Measurements from ENCODE around the gene KLF6.
A peak's percentile ranks its signal among the peaks of the same experiment; 100 is the strongest.

The KLF6 gene

DNA sequence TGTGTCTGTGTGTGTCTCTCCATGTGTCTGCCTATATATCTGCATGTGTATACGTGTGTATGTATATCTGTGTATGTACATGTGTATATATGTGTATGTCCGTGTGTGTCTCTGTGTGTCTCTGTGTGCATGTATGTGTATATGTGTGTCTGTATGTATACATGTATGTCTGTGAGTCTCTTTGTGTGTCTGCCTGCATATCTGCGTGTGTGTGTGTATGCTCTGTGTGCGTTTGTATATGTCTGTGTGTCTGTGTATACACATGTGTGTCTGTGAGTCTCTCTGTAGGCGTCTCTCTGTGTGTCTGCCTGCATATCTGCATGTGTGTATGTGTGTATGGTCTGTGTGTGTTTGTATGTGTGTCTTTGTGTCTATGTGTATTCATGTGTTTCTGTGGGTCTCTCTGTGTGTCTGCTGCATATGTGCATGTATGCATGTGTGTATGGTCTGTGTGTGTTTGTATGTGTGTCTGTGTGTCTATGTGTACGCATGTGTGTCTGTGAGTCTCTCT lies 23.7 kb upstream of the KLF6 start:
- DNase-seq: no peak

DNA sequence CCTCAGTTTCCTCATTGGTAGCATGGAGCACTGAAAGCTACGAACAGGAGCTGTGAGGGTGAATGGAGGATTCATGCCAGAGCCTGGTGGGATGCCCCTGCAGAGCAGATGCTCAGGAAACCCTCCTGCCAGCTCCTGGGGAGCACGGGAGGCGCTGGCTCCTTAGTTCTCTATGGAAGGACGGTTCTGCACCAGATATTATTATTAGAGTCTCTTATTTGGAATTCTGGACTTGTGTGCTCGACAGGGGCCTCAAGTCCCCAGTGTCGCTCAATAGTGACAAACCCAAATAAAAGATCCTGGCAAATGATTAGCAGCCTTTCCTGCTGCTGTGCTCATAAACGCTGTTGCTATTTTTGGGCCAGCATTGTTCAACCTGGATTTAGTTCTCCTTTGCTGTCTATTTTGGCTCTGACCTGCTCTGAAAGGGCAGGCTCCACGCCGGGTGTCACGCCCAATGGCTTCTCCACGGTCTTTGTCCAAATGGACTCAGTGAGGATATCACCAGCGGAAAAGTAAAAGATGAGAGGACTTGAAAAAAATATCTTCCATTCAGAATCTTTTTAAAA lies 23.0 kb upstream of the KLF6 start:
- no peak for DNase-seq

DNA sequence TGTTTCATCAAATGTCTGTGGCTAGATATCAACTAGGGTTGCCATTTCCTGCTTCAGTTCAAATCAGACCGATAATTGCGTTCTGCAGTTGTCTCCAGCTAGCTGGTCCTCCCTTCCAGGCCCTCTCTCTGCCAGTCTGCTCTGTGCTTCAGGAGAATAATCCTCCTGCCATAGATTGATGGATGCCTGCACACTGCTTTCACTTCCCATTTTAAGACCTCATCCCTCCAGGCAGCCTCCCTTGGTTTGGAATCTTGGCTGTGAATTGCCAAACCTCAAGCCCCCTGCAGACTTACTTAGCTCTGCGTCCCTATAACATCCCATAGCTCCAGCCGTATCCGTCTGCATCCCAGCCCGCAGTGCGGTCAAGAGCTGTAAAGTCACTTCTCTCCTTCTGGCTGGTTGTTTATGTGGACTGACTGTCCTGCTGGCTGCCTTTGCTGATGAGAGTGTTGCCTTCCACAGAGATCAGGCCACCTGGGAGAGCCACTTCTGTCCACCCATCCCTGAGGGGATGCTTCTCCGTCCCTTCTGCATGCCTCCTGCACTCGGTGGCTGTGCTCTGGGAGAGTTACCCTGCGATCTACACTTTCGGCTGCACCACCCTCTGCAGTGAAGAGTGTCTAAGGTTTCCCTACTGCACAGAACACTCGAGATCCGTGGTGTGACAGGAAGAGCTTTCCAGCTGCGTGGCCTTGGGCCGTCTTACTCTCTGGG lies 22.4 kb upstream of the KLF6 start:
- DNase-seq: no peak

DNA sequence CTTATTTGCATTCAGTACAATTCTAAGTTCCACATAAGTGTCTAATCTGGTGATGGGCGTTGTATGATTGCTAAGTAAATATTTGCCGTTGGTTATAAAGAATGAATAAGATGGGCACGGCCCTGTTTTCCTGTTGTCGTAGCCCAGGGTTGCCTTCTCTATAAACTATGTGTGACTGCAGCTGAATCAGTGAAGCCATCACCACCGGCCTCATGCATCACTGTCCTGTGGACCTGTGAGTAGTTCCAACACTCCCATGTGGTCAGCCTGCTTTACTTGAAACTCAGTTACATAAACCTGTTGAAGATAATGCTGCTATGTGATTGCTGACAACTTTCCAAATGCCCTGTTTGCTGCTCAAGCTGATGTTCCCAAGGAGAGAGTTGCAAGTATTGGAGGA lies 21.6 kb upstream of the KLF6 start:
- DNase-seq: no peak

DNA sequence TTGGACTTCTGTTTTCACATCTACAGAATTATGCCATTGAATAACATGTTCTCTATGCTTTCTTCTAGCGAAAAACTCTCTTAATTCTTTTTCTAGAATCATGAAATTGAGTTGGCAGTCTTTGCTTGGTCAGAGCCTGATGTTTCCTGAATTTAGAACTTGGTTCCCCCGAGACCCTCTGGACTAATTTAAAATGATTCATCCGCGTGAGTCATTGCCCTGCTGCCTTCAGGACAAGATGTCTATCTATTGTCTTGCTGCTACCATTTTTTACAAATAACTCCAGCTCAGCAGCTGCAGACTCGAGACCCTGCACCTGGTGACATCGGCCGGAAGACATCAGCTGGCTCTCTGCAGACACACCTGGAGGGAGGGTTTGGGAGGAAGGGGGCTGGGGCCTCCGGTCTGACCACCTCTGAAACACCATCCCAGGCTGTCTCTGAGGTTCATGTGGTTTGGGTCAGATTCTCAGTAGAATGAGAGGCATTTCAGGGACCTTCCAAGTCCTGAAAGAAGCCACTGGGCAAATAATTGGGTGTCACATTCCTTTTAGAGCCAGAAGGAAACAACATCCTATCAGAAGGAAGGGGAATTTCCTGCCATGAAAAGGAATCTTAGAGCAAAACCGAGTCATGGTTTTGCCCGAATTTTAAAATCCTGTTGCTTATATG lies 20.9 kb upstream of the KLF6 start:
- DNase-seq: peak; percentile 45

DNA sequence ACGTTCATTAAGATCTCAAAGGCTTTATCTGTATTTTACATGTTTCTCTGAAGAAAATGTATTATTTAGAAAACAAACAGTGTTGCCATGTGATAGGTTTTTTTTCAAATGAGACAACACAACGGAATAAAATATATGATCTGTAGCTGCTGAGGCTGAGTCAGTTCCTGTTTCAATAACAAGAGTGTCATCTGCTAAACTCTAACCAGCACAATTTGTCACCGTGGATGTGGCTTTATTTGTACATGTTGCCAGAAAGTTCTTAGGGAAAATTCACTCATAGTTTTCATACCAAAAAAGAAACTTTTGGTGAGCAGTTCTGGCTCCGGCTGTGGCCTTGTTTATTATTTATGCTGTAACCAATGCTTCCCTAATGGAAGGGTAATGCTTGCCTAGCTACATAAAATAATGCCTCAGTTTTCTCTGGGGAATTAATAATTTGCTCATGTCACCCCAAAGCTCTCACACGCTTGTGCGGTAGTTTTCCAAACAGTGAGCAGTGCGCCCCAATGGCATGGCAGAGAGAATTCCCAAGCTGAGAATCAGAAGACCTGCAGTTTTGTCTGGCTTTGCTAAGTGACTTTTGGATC lies 20.3 kb upstream of the KLF6 start:
- DNase-seq: no peak

DNA sequence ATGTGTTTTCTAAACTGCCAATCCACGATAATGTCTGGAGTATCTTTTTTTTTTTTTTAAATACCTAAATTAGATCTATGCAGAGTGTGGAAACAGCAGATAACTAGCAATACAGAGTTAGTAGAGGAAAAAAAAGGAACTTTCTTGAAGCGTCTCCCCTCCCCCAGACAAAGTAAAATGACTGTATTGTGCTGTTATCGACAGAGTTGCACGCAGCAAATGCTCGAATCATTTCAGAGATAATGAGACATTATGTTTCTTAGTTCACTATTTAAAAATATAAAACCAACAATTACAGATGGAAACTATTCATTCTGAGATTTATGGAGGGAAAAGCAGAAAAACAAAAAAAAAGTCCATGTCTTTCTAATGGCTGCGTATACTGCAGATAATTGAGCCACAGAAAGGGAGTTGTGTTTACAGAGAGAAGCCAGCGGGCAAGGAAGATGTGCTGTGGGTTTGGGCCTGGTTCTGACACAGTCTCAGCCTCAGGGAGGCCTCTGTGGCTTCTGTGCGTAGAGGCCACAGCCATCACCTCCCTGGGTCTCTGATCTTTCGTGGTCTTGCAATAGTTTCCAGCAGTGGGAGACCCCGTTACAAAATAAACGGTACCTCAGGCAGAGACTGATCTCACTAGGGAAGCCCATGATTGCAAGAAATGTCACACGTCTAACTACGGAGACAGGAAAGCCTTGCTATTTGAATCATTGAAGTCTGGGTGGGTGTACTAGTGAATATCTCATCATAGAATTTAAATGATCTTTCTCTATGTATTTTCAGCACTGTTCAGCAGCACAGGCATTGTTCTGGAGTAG lies 19.1 kb upstream of the KLF6 start:
- DNase-seq: peak; percentile 48

DNA sequence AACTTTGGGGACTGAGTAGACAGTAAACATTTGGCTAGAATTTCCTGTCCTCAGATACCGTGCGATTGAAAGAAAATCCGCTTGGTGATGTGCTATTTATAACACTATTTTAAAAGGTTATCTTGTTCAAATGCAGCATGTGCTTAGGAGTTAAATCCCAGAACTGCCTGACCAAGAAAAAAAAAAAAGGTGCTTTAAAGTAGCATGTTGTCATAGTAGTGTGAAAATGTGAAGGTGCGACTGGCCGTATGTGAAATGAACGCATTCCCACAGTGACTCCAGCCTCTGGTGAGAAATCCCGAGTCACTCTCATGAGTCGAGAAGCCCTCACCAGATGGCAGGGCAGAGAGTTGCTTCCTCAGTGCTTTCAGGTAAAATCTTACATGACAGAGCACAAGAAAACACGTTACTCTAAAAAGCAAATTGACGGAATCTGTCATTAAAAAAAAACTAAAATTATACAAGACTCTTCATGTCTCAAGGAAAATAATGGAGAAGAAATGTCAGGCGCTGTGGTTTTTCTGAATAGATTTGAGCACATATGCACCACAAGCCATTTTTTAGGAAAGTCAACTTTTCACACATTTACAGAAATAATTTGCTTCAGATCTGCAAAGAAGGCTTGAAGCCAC lies 18.4 kb upstream of the KLF6 start:
- no peak for DNase-seq

DNA sequence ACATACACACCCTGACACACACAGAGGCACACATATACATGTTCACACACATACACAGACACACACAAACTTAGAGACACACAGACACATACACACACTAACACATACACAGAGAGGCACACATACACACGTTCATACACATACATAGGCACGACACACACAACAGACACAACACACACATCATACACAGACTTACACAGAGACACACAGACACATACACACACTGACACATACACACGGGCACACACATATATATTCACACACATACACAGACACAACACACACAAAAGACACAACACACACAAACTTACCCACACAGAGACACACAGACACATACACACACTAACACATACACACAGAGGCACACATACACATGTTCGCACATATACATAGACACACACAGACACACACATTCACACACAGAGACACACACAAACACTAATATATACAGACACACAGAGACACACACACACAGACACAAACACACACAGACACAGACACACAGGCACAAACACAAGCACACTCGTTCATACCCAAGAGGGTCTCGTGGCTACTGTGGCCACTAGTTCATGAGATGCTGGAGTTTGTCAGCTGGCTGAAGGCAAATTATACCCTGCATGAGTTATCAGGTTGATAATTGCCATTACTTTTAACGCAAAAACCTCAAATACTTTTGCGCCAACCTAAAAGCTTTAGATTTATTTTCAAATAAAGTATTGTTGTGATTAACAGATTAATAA lies 17.7 kb upstream of the KLF6 start:
- DNase-seq: no peak

DNA sequence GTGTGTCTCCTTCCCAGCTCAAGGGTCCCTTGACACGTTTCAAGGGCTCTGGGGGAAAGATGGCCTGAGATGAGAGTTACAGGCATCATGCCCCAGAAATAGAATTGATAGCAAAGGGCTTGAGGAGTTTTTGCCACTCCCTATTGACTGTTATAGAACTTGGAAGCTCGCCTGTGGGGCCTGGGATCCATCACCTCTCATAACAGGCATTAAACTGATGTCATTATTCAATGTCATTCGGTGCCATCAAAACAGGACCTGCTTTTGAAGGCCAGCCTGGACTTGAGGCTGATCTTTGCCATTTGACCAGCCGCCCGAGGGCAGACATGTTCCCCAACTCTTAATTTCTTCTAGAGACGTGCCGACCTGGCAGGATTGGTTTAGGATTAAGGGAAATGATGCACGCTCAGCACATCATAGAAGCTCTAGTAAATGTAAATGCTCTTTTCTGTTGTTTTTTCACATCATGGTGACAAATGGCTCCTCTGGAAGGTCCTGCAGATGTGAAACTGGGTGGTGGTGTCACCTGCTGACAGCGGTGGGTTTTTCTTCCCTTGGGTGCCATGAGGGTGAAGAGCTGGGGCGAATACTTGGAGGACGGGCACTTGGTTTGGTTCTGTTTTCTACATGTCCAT lies 16.7 kb upstream of the KLF6 start:
- DNase-seq: no peak

DNA sequence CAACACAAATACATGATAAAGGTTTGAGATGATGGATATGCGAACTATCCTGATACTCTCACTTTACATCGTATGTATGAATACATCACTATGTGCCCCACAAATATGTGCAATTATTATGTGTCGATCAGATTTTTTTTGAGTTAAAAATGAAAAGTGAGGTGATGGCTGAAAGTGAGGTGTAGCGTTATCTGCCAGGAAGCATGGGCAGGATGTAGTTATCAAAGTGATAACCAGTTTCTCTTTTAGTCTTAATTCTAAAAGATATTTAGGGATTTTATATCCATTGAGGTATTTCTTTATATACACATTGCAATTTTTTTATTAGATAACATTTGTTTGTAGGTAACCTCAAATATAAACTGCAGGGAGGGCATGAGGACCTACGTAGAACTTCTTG lies 15.6 kb upstream of the KLF6 start:
- no peak for DNase-seq

DNA sequence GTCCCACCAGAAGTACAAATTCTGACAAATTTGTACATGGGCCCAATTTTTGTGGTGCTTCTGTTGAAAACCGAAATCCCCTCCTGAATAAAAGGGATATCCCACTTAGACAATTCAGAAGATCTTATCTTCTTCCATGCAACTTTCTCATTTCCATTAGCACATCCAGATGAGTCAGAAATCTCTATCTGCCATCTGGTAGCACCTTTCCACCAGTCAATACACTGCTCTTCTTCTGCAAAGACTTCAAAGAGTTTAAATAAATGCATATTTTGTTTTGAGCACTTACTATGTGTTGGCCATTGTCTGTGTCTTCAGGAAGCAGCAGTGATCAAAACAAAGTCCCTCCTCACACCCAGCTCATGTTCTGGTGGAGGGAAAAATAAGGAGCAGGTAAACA lies 12.7 kb upstream of the KLF6 start:
- DNase-seq: no peak

DNA sequence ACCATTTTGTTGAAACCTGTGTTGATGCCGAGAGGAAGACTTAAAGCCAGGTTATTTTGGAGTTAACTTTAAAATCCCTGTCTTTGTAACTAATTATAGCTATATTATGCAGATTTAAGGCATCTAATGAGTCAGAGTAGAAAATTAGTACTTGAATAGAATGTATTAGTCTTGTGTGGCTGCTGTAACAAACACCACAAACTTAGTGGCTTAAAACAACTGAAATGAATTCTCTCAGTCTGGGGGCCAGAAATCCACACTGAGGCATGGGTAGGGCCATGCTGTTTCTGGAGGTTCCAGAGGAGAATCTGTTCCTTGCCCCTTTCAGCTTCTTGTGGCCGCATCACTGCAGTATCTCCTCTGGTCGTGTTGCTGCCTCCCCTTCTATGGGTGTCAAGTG lies 8.5 kb upstream of the KLF6 start:
- DNase-seq: no peak

DNA sequence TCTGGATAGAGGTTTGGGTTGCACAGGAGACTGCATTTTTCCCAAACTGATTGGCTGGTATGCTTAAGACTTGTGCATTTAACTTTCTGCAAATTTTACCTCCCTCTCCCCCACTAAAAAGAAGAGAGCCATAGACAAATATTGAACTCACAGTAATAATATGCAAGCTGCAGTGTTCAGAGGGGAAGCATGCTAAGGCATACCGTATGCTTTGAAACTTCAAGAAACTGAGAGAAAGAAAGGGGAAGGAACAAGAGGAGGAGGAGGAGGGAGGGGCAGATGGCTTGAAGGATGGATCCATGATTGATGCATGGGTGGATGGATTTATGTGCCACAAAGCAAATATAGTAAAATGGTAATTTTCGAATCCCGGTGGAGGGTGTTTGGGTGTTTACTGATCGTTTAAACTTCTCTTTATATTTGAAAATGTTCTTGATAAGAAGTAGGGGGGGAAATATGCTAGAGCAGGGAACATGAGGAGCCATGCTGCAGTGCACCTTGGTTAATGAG lies 7.8 kb upstream of the KLF6 start:
- DNase-seq: no peak

DNA sequence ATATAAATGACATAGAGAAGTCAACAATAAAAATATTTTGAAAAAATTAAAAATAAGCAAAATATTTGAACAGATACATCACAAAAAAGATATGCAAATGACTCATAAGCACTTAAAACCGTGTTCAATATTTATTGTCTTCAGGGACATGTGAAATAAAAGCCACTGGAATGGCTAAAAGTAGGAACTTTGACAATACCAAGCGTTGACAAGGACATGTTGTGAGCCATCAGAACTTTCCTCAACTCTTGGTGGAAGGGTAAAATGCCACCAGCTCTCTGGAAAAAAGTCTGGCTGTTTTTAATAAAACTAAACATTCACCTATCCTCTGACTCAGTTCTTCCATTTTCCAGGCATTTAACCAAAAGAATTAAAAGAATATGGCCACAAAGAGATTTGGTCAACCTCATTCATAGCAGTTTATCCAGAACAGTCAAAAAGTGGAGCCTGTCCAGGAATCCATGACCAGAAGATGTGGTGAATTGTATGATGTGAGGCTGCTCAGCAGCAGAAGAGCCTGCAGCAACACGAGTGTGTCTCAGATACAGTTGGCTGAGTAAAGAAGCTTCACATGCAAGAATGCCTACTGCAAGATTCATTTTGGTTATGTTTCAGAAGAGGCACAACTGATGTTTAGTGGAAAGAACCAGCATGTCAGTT lies 7.1 kb upstream of the KLF6 start:
- DNase-seq: no peak

DNA sequence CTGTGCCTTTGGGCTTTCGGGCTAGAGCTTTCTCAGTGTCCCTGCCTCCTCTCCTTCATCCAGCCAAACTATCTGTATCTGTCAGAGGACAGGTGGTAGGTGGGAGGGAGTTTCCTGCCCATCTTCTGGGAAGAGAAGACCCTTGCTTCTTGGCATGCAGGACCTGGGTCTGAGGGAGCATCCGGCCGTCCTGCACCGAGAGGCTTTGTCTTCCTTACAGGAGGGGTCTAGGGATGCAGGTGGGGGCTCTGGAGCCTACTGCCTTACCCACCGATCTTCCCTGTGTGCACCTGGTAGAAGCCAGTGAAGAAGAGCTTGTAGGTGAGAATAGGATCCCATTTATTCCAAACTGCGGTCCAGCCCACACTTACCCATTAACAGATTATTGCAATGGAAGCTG lies 5.8 kb upstream of the KLF6 start:
- no peak for DNase-seq

DNA sequence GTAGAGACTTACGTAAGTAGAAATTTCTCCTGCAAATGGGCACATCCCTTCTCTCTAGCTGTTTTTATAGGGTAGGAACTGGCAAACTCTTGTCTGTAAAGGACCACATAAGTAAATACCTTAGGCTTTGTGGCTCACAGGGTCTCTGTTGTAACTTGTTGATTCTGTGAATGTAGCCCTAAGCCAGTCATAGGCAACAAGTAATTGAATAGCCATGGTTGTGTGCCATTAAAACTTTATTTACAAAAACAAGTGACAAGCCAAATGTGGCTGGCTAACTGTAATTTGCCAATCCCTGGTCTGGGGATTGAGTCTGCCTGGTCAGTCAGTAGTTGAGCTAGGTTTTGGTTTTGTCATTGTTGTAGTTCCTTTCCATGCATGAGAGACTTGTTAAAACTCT lies 5.3 kb upstream of the KLF6 start:
- no peak for DNase-seq

DNA sequence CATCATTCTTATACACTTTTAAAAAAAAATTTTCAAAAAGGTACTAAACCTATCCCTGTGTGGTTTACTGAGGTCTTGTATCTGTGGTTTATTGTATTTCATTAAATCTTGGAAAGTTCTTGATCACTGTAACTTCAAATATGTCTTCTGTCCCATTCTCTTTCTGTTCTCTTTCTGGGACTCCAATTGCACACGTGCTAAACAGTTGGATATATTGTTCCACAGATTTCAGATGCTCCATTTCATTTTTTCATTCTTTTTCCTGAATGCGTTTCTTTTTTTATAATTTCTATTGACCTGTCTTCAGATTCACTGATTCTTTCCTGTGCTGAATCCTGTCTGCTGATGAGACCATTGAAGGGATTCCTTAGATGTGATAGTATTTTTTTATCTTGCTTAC lies 4.6 kb upstream of the KLF6 start:
- no peak for DNase-seq

DNA sequence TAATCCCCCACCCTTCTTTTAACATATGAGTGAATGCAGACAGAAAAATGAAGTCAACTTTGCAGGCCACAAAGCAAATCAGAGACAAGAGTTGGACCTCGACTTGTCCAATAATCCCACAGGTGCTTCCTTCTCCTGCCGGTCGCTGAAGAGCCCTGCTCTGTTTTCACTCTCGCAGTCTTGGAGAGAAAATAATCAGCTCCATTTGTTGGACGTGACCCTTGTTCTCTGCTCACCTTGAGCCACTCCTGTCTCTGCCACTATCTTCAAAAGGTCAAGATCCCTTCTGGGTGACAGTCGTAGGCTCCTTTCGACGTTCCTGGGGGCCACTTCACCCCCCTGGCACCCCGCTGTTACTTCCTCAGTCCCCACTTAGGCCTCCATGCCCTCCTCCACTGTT lies 2.8 kb upstream of the KLF6 start:
- no peak for DNase-seq

DNA sequence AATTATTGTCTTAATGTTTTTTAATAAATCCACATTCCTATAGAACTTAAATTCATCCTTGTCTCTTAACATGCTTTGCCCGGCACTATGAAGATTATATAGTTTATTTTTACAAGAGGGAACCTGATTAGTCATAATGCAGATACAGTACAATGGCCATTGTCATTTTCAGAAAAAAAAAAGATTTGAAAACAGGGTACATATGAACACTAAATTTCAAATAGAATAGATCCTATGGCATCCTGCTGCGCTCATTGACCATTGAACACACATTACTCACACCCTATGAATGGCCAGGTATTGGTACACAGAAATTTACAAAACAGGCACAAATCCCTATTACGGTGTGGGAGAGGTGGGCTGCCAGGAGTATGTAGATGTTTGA lies 2.0 kb upstream of the KLF6 start:
- no peak for DNase-seq
